GM19239 (cell line): ENCODE results near the gene TERB2.
"Not testable (repeated sequence)": the region's sequence is repeated elsewhere in the genome, so short reads cannot be mapped to it uniquely, and the experiment has no call there.

Experiments
- DNase-seq: peaks from one replicate; pipeline ENCODE4 v3.0.0; 2011; ENCODE audit warnings: low spot score; ENCODE audit not compliant: insufficient read length
- FAIRE-seq: peaks from 2 replicates; lab custom pipeline; 2011; peaks lifted over from hg19 to GRCh38; lab: Jason Lieb, UNC

TERB2 gene

DNA sequence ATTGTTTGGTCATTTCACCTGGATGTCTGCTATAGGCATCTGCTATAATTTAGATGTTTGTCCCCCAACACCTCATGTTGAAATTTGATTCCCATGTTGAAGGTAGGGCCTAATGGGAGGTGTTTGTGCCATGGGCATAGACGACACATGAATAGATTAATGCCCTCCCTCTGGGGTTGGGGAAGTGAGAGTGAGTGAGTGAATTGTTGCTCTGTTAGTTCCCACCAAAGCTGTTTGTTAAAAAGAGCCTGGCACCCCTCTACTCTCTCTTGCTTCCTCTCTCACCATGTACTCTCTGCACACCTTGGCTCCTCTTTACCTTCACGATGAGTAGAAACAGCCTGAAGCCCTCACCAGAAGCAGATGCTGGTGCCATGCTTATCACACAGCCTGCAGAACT, 42.6 kb downstream of the TERB2 start:
- FAIRE-seq: no peak

GRCh38 chr15:45001180-45001579, 44.7 kb downstream of the TERB2 start:
- DNase-seq, FAIRE-seq: not testable (repeated sequence)

More for the DNA sequence above, 42.6 kb downstream of the TERB2 start:
- no peak for DNase-seq

- DNase-seq, FAIRE-seq: not testable (repeated sequence)
Measured at GRCh38 chr15:45003731-45004410, 47.4 kb downstream of the TERB2 start.

GRCh38 chr15:45004590-45005175, 48.2 kb downstream of the TERB2 start:
- DNase-seq, FAIRE-seq: not testable (repeated sequence)

DNA sequence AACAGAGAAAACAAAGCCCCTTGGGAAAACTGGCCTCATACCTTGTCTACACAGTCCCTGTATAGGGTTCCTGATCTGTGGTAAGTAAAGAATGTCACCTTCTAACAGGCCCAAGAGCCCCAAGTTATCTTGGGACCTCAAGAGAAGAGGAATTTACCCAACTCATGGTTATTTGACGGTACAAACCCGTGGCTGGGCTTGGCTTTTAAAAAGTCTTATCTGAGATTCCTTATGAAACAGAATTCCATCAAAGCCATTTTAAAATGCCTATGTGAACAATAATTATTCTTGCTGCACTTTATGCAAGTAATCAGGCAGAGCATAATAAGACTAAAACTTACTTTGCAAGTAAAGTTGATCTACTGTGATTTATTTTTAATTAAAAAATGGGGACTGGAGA, 52.6 kb downstream of the TERB2 start:
- no peak for FAIRE-seq
- no peak for DNase-seq

DNA sequence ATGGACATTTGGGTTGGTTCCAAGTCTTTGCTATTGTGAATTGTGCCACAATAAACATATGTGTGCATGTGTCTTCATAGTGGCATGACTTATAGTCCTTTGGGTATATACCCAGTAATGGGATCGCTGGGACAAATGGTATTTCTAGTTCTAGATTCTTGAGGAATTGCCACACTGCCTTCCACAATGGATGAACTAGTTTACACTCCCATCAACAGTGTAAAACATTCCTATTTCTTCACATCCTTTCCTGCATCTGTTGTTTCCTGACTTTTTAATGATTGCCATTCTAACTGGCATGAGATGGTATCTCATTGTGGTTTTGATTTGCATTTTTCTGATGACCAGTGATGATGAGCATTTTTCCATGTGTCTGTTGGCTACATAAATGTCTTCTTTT, 58.6 kb downstream of the TERB2 start:
- DNase-seq: not testable (repeated sequence)
- peak; percentile 82 for FAIRE-seq

DNA sequence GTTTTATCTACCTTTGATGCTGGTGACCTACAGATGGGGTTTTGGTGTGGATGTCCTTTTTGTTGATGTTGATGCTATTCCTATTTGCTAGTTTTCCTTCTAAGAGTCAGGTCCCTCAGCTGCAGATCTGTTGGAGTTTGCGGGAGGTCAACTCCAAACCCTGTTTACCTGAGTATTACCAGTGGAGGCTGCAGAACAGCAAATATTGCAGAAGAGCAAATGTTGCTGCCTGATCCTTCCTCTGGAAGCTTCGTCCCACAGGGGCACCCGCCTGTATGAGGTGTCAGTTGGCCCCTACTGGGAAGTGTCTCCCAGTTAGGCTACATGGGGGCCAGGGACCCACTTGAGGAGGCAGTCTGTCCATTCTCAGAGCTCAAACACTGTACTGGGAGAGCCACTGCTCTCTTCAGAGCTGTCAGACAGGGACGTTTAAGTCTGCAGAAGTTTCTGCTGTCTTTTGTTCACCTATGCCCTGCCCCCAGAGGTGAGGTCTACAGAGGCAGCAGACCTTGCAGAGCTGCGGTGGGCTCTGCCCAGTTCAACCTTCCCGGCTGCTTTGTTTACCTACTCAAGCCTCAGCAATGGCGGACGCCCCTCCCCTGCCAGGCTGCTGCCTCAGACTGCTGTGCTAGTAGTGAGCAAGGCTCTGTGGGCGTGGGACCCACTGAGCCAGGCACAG, 63.9 kb downstream of the TERB2 start:
- DNase-seq, FAIRE-seq: not testable (repeated sequence)

GRCh38 chr15:45020901-45021259, 64.4 kb downstream of the TERB2 start:
- DNase-seq, FAIRE-seq: not testable (repeated sequence)

- no peak for DNase-seq
- FAIRE-seq: no peak
Measured at GRCh38 chr15:45021348-45021747, 64.9 kb downstream of the TERB2 start.

DNA sequence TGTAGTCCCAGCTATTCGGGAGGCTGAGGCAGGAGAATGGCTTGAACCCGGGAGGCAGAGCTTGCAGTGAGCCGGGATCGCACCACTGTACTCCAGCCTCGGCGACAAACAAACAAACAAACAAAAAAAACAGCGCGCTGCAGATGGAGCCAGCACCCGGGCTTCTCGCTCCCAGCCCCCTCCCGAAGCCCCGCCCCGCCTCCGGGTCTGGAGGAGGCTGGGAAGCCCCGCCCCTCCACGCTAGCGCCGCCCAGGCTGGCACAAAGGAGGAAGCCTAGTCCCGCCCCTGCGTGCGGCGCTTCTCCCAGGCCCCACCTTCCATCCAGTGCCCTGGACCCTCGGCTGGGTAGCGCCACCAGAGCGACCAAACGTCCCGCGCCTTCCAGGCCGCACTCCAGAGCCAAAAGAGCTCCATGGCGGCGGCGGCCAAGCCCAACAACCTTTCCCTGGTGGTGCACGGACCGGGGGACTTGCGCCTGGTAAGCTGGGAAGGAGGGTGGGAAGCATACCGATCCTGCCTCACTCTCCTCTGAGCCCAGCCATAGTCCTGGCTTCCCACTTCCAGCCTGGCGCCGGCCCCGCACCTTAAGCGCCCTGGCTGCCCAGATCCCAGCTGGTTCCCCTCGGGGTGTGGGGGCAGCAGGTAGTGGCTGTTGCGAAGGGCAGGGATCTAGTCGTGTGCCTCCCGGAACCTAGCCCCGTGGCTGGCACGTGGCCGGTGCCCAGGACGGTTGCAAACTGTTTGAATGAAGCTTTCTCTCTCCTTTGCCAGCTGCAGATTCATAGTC, 66.6 kb downstream of the TERB2 start, which contains the start of gene SORD:
SORD (plus strand) TSS at position 325 of the 788 bp plus-strand sequence; CDS start at position 414, 89 bp downstream.
- FAIRE-seq (peak; percentile 60), DNase-seq (peak; percentile 89)

- FAIRE-seq (peak; percentile 79), DNase-seq (no peak)
Measured at GRCh38 chr15:45023659-45024225, 67.3 kb downstream of the TERB2 start.

DNA sequence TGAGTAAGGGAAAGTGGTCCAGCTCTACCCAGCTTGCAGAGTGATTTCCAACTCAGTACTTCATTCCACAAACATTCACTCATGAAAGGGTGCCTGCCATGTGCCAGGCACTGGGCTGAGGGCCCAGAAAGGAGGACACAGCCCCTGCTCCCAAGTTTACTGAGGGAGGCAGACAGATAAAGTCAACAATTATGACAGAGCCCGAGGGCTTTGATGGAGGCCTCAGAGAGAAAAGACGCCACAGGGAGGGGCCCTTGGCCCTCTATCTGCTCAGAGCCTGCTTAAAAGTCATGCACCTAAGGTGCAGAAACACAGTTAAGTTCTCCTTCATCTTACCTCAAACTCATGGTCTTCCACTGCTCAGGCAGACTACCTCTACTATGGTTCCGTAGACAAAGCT, 68.2 kb downstream of the TERB2 start:
- not testable (repeated sequence) for FAIRE-seq

GRCh38 chr15:45025627-45026026, 69.1 kb downstream of the TERB2 start:
- not testable (repeated sequence) for DNase-seq
- peak; percentile 72 for FAIRE-seq

More for the DNA sequence above, 68.2 kb downstream of the TERB2 start:
- not testable (repeated sequence) for DNase-seq

GRCh38 chr15:45026651-45027190, 70.2 kb downstream of the TERB2 start:
- FAIRE-seq (no peak), DNase-seq (no peak)

GRCh38 chr15:45027220-45027619, 70.7 kb downstream of the TERB2 start:
- no peak for DNase-seq
- peak; percentile 14 for FAIRE-seq
